ENCODE data around the gene KLB.
"Not testable (repeated sequence)": the region's sequence is repeated elsewhere in the genome, so short reads cannot be mapped to it uniquely, and the experiment has no call there.

KLB gene

GRCh38 chr4:39384563-39384962 is 22.2 kb upstream of the KLB start:
- Histone ChIP-seq H3K4me3 (ENCODE audit: low read length) (no peak overlapping the region), H3K4me1 (ENCODE audit: control insufficient read depth, insufficient read depth, low read length) (no peaks in the 10 kb centered on the region), H3K27me3 (ENCODE audit: control insufficient read depth, insufficient read depth, low read length) (no peaks in the 10 kb centered on the region), H3K9me3 (ENCODE audit: control insufficient read depth, low read length) (no peaks in the 10 kb centered on the region), H3K36me3 (ENCODE audit: control insufficient read depth, insufficient read depth, low read length) (no peaks in the 10 kb centered on the region), H3K9ac (ENCODE audit: low read length) (no peak overlapping the region)

GRCh38 chr4:39390603-39391002 is 16.1 kb upstream of the KLB start:
- Histone ChIP-seq H3K9ac (ENCODE audit: low read length) (no peak overlapping the region), H3K9me3 (ENCODE audit: control insufficient read depth, low read length) (no peaks in the 10 kb centered on the region), H3K36me3 (ENCODE audit: control insufficient read depth, insufficient read depth, low read length) (no peaks in the 10 kb centered on the region), H3K4me3 (ENCODE audit: low read length) (no peak overlapping the region), H3K4me1 (ENCODE audit: control insufficient read depth, insufficient read depth, low read length) (no peaks in the 10 kb centered on the region), H3K27me3 (ENCODE audit: control insufficient read depth, insufficient read depth, low read length) (no peaks in the 10 kb centered on the region)

GRCh38 chr4:39394706-39395105 is 12.0 kb upstream of the KLB start:
- no peak overlapping the region for H3K9ac ChIP-seq (ENCODE audit: low read length)
- no peaks in the 10 kb centered on the region for H3K36me3 ChIP-seq (ENCODE audit: control insufficient read depth, insufficient read depth, low read length)
- H3K9me3 ChIP-seq (ENCODE audit: control insufficient read depth, low read length), result no peaks in the 10 kb centered on the region
- no peaks in the 10 kb centered on the region for H3K4me1 ChIP-seq (ENCODE audit: control insufficient read depth, insufficient read depth, low read length)
- H3K27me3 ChIP-seq (ENCODE audit: control insufficient read depth, insufficient read depth, low read length), result no peaks in the 10 kb centered on the region
- no peak overlapping the region for H3K4me3 ChIP-seq (ENCODE audit: low read length)

GRCh38 chr4:39401640-39402039 is 5.1 kb upstream of the KLB start:
- H3K4me3 ChIP-seq (ENCODE audit: low read length); H3K36me3 ChIP-seq (ENCODE audit: control insufficient read depth, insufficient read depth, low read length); H3K9me3 ChIP-seq (ENCODE audit: control insufficient read depth, low read length); H3K9ac ChIP-seq (ENCODE audit: low read length); H3K4me1 ChIP-seq (ENCODE audit: control insufficient read depth, insufficient read depth, low read length); H3K27me3 ChIP-seq (ENCODE audit: control insufficient read depth, insufficient read depth, low read length): not testable (repeated sequence)

GRCh38 chr4:39407584-39407885 is 805 bp downstream of the KLB start:
- Histone ChIP-seq H3K27me3 (ENCODE audit: control insufficient read depth, insufficient read depth, low read length) (no peaks in the 10 kb centered on the region), H3K36me3 (ENCODE audit: control insufficient read depth, insufficient read depth, low read length) (no peaks in the 10 kb centered on the region), H3K4me3 (ENCODE audit: low read length) (no peak overlapping the region), H3K9me3 (ENCODE audit: control insufficient read depth, low read length) (no peaks in the 10 kb centered on the region), H3K4me1 (ENCODE audit: control insufficient read depth, insufficient read depth, low read length) (no peaks in the 10 kb centered on the region), H3K9ac (ENCODE audit: low read length) (no peak overlapping the region)

- no peaks in the 10 kb centered on the region for H3K4me1 ChIP-seq (ENCODE audit: control insufficient read depth, insufficient read depth, low read length)
- no peak overlapping the region for H3K9ac ChIP-seq (ENCODE audit: low read length)
- no peaks in the 10 kb centered on the region for H3K9me3 ChIP-seq (ENCODE audit: control insufficient read depth, low read length)
- H3K36me3 ChIP-seq (ENCODE audit: control insufficient read depth, insufficient read depth, low read length), result no peaks in the 10 kb centered on the region
- no peak overlapping the region for H3K4me3 ChIP-seq (ENCODE audit: low read length)
- H3K27me3 ChIP-seq (ENCODE audit: control insufficient read depth, insufficient read depth, low read length), result no peaks in the 10 kb centered on the region
These were observed 3.7 kb downstream of the KLB start for GRCh38 chr4:39410415-39410814.

GRCh38 chr4:39411561-39411960 is 4.8 kb downstream of the KLB start:
- not testable (repeated sequence) for H3K9ac ChIP-seq (ENCODE audit: low read length); H3K4me3 ChIP-seq (ENCODE audit: low read length); H3K27me3 ChIP-seq (ENCODE audit: control insufficient read depth, insufficient read depth, low read length); H3K4me1 ChIP-seq (ENCODE audit: control insufficient read depth, insufficient read depth, low read length); H3K36me3 ChIP-seq (ENCODE audit: control insufficient read depth, insufficient read depth, low read length); H3K9me3 ChIP-seq (ENCODE audit: control insufficient read depth, low read length)

GRCh38 chr4:39415678-39416283 is 9.1 kb downstream of the KLB start:
- Histone ChIP-seq H3K27me3 (ENCODE audit: control insufficient read depth, insufficient read depth, low read length) (no peaks in the 10 kb centered on the region), H3K4me1 (ENCODE audit: control insufficient read depth, insufficient read depth, low read length) (no peaks in the 10 kb centered on the region), H3K9me3 (ENCODE audit: control insufficient read depth, low read length) (no peaks in the 10 kb centered on the region), H3K4me3 (ENCODE audit: low read length) (no peak overlapping the region), H3K9ac (ENCODE audit: low read length) (no peak overlapping the region), H3K36me3 (ENCODE audit: control insufficient read depth, insufficient read depth, low read length) (no peaks in the 10 kb centered on the region)

GRCh38 chr4:39422247-39422646 is 15.5 kb downstream of the KLB start:
- H3K9ac ChIP-seq (ENCODE audit: low read length), result no peak overlapping the region
- H3K9me3 ChIP-seq (ENCODE audit: control insufficient read depth, low read length), result no peaks in the 10 kb centered on the region

GRCh38 chr4:39425297-39425696 is 18.6 kb downstream of the KLB start:
- H3K4me1 ChIP-seq (ENCODE audit: control insufficient read depth, insufficient read depth, low read length); H3K27me3 ChIP-seq (ENCODE audit: control insufficient read depth, insufficient read depth, low read length); H3K4me3 ChIP-seq (ENCODE audit: low read length); H3K36me3 ChIP-seq (ENCODE audit: control insufficient read depth, insufficient read depth, low read length); H3K9me3 ChIP-seq (ENCODE audit: control insufficient read depth, low read length); H3K9ac ChIP-seq (ENCODE audit: low read length): not testable (repeated sequence)

More at GRCh38 chr4:39422247-39422646, 15.5 kb downstream of the KLB start:
- Histone ChIP-seq H3K36me3 (ENCODE audit: control insufficient read depth, insufficient read depth, low read length) (no peaks in the 10 kb centered on the region), H3K4me1 (ENCODE audit: control insufficient read depth, insufficient read depth, low read length) (no peaks in the 10 kb centered on the region), H3K27me3 (ENCODE audit: control insufficient read depth, insufficient read depth, low read length) (no peaks in the 10 kb centered on the region), H3K4me3 (ENCODE audit: low read length) (no peak overlapping the region)

GRCh38 chr4:39426728-39427127 is 20.0 kb downstream of the KLB start:
- Histone ChIP-seq H3K4me1 (ENCODE audit: control insufficient read depth, insufficient read depth, low read length) (no peaks in the 10 kb centered on the region), H3K36me3 (ENCODE audit: control insufficient read depth, insufficient read depth, low read length) (no peaks in the 10 kb centered on the region), H3K4me3 (ENCODE audit: low read length) (no peak overlapping the region), H3K9ac (ENCODE audit: low read length) (no peak overlapping the region), H3K9me3 (ENCODE audit: control insufficient read depth, low read length) (no peaks in the 10 kb centered on the region), H3K27me3 (ENCODE audit: control insufficient read depth, insufficient read depth, low read length) (no peaks in the 10 kb centered on the region)

GRCh38 chr4:39427520-39428114 is 20.9 kb downstream of the KLB start:
- no peaks in the 10 kb centered on the region for H3K27me3 ChIP-seq (ENCODE audit: control insufficient read depth, insufficient read depth, low read length)
- H3K9ac ChIP-seq (ENCODE audit: low read length), result no peak overlapping the region
- no peaks in the 10 kb centered on the region for H3K4me1 ChIP-seq (ENCODE audit: control insufficient read depth, insufficient read depth, low read length)
- H3K4me3 ChIP-seq (ENCODE audit: low read length), result no peak overlapping the region
- no peaks in the 10 kb centered on the region for H3K9me3 ChIP-seq (ENCODE audit: control insufficient read depth, low read length)
- no peaks in the 10 kb centered on the region for H3K36me3 ChIP-seq (ENCODE audit: control insufficient read depth, insufficient read depth, low read length)

Data from mucosa of stomach (tissue), 1 donor.